GM21526 (cell line): ENCODE data around the gene ADAMTS9.

Experiments used
- ATAC-seq: cut with Tn5 transposase; IDR thresholded peaks from one replicate; pipeline ENCODE4 v1.9.1; 2021; ENCODE audit warnings: moderate library complexity; ENCODE audit not compliant: unreplicated experiment, low FRiP score

ADAMTS9 gene

DNA sequence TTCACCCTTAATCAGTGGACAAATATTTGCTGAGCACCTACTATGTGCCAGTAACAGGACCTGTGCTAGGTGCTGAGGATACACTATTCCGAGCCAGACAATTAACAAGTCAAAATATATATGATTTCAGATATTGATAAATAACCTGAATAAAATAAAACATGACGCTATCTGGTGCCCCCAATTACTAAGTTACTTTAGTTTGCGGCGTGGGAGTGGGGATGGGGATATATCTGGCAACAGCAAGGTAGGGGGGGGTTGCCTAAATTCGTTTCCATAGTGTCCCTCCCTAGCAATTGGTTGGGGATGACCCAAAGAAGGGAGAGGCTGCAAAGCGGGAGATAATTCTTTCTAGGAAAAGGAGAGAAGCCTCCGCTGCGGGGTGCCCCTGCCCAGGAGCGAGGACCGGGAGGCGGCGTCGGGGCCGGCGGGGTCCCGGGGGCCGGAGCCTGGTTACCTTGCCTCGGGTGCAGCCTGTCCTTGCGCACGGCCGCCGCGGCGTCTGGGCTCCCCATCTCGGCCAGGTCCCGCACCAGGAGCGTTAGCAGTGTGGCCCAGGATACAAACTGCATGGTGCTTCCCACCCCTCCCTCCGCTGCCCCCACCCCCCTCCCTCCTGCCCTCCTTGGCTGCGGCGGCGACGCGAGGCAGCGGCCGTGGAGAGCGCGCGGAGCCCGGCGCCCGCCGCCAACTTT lies 567 bp downstream of the ADAMTS9 start:
- ATAC-seq: no peak

DNA sequence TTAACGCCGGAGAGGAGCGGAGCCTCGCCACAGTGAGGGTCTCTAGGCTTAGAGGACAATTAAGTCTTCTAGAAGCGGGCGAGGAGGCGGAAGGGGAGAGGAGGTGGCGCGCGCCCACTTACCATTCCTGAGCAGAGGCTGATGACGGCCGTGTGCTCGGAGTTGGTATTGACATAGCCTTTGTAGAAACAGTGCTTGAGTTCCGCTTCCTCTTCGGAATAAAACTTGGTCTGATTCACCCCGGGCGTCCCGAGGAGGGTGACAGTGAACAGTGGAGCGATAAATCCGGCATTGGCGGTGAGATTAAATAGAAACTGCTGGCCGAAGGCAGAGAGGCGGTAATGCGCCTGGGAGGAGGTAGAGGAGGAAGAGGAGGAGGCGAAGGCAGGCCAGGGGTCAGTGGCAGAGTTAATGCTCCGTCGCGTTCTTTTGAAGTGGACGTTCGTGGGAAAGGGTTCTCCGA lies 1.3 kb downstream of the ADAMTS9 start:
- no peak for ATAC-seq

DNA sequence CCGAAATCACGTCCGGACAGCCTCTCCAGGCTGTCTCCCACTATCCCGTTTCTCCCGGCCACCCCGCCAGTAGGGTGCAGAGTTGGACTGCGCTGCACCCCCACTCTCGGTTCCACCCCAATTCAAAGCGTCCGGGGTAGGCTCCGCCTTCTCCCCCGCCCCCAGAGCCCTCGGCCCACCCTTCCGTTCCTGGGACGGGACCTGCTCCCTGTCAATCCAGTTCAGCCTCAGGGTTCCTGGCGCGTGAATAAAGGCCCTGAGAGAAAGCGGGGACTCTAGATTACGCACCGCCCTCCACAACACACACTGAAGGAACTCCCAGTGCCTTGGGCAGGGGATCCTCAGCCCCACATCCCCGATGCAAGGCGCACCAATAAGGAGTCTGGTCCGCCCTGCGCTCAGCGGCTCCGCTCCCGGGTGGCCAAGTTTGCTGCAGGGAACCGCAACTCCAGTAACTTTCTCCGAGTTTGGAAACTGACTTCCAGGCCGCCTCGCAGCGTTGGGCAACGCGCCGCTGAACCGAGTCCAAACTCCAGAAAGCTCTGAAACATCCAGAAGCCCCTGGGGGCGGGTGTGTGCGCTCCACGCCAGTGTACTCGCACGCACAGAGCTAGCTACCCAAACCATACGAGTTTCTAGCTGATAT lies 1.9 kb downstream of the ADAMTS9 start:
- no peak for ATAC-seq

DNA sequence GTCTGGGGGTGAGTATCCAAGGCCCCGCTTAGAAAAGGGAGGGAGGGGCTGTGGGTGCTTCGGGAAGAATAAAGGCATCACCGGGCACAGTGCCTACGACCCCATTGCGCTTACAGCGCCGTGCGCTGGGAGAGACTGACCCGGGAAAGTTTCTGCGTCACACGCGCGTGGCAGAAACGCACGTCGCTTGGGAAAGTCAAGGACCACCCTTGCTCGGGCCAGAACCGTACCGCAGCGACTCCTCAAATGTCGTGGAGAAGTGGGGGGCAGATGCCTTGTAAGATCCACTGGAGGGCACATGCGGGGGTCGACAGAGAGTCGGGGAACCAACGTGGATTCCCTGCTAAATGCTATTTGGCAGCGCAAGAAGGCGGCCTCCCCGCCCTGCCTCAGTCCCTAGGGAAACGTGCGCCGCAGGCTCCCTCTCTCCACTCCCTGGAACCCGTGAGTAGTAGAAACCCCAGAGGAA lies 2.4 kb downstream of the ADAMTS9 start:
- ATAC-seq: no peak

DNA sequence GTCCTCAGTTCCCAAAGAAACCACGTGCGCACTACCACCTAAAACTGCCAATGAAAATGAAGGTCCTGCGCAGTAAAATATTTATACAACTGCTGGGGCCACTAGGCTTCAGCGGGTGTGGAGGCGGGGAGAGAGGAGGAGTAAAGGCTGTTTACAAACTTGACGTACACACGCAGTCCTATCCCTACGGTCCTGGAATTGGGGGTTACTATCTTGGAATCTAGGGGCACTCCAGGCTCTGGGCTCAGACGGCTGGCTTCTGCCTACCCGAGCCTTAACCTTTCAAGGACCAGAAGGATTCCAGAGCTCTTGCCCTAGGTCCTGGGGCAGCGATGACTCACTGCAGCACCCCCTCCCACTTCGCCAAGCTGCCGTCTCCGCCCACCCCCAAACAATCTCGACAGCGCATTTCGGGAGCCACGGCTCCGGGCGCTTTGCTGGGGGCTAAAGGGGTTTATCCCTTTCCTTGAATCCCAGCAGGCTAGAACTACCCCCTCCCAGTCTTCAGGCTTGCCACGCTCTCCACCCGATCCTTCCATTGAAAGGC lies 3.0 kb downstream of the ADAMTS9 start:
- ATAC-seq: no peak

DNA sequence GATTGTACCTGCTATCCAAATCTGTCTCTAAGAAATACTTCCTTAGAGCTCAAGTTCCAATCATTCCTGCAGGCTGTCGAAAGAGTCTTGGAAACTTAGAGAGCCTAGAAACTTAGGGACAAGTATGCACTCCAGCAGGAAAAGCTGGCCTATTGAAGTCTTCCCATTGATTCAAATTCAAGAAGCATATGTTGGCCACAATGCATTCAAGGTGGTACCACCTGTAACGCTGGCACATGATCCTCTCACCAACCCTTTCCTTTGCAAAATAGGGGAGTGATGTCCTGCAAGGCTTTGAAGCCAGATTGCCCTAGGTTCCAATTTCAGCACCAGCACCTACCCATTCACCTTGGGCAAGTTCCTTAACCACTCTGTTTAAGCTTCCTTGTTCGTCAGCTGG lies 6.0 kb downstream of the ADAMTS9 start:
- no peak for ATAC-seq

DNA sequence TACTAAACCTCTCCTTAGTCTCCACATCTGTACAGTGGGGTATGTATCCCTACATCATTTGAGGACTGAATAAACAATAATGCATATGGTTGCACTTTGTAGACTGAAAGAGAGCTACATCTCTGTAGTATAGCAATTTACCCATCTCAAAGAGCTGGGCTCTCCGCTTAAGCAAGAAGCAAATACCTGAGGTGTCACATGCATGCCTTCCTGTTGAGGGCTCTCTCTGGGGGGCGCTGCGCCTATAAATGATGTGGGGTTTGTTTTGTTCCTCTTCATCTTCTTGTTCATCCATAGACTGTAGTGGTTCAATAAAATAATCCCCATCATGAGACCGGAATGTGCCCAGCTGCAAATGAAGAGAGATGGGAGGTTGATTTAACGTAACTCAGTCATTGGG lies 6.8 kb downstream of the ADAMTS9 start:
- no peak for ATAC-seq

DNA sequence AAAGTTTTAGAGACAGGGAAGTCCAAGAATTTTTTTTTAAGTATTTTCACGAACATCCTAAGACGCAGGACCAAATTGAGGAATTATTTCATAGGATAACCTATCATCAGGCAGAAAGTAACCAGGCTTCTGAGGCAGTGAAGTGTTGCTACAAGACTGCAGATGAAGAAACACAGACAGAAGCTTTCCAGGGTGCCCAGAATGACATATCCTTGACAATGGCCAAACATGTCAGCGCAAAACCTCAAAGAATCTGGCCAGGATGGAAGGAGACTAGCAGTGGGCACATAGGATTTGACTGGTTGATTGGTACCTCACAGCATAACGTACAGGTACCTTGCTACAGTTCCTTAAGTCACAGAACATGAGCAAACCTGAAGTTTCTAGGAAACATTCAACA lies 7.5 kb downstream of the ADAMTS9 start:
- no peak for ATAC-seq

DNA sequence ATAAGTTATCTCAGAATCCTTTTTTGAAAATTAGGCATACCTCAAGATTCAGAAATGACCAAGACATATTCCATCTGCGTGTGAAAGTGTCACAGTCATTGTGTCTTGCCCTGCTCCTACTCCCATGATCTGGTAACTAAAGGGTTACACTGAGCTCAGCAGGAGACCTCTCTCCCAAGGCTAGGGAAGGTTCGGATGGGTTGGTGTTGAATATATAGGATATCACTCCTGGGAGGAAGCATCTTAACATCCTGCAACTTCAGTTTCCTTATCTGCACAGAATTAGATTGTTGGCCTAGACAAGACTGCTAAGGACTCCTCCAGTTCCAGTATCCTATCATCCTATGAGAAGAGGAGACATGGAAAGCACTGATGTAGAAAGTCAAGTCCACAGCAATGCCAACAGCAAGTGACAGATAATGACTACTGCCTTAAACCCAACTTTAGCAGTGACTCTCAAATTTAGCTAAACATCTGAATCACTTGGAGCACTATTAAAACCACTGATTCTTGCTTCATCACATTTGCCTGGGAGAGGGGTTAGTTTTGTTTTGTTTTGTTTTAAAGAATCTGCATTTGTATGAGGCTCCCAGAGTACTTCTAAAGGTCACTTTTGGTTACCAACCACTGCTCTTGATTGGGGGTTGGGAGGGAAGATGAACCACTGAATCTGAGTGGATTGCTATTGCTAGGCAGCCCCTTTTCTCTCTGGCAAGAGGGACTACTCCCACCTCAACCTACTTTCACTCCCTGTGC lies 9.7 kb downstream of the ADAMTS9 start:
- no peak for ATAC-seq

DNA sequence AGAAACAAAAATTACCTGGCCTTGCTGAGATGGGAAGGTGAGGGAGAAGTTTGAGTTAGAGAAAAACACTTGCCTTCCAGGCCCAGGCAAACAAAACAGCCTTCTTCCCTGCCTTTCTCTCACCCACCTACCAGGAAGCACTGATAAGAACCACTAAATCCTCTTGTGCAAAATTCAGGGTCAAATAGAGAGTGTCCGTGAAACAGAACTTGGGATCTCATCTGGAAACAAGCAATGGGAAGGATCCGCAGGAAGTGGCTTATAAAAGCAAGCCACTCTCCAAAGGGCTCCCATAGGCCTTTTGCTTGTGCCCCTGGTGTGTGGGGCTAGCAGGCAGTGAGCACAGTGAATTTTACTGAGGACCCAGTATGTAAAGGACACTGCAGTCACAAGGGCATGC lies 11.0 kb downstream of the ADAMTS9 start:
- no peak for ATAC-seq

DNA sequence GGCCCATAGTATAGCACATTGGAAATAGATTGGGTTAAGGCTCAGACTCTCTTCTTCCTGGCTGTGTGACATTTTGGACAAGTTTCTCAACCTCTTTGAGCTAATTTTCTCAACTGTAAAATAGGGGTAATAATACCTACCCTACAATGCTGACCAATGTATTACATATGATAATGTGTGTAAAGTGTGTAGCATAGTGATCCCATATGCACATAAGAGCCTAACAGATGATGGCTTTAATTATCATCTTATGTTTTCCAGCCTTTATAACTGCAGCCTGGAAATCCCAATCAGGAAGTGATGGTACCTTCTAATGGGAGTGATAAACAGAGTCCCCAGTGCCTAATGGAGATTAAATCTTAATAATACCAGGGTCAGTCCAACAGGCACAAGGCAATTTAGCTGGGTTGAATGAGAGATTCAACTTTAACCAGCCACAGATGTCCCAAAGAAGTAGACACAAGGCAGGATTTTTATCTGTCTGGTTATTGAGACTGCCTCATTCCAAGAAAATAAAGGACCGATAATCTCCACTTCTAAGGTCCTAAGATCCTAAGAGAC lies 12.0 kb downstream of the ADAMTS9 start:
- ATAC-seq: no peak

DNA sequence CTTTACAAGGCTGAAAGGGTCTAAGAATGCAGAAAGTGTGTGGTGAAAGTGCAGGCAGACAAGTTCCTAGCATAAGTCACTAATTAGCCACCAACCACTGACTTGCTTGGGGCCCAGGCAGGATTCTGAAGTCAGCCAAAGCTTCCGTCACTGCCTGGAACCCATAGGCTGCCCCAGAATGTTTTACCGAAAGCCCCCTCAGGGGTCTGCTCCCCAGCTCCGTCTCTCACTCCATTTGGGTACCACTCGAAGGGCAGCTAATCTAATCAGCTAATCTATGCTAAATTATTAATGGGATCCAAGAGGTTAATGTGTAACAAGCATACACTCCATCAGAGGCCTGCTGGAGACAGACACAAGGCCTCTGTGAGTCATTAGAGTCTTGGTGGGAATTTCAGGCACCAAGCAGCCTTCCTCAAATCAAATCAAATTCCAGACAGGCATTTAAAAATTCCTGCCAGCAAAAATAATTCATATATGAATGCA lies 13.2 kb downstream of the ADAMTS9 start:
- no peak for ATAC-seq

DNA sequence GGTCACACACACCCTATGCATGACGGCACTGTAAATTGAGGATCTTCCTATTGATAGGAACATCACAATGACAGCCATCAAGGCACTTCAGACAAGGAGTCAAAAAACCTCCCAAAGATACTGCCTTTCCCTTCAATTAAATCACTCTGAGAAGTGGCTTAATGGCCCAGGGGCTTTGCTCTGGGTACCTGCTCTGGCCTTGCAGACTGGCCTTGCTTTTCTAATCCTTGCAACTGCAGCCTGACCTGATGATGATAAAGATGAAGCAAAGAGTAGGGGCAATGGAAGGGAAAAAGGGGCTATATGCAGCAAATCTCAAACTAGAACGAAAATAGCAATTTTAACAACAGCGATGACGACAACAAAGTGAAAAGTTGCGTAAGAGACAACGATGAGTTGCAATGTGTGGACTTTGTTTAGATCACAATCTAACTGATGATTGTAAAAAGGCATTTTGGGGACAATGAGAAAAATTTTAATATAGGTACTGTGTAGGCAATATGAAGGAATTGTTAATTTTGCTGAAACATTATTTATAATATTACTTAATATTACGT lies 14.6 kb downstream of the ADAMTS9 start:
- ATAC-seq: no peak

DNA sequence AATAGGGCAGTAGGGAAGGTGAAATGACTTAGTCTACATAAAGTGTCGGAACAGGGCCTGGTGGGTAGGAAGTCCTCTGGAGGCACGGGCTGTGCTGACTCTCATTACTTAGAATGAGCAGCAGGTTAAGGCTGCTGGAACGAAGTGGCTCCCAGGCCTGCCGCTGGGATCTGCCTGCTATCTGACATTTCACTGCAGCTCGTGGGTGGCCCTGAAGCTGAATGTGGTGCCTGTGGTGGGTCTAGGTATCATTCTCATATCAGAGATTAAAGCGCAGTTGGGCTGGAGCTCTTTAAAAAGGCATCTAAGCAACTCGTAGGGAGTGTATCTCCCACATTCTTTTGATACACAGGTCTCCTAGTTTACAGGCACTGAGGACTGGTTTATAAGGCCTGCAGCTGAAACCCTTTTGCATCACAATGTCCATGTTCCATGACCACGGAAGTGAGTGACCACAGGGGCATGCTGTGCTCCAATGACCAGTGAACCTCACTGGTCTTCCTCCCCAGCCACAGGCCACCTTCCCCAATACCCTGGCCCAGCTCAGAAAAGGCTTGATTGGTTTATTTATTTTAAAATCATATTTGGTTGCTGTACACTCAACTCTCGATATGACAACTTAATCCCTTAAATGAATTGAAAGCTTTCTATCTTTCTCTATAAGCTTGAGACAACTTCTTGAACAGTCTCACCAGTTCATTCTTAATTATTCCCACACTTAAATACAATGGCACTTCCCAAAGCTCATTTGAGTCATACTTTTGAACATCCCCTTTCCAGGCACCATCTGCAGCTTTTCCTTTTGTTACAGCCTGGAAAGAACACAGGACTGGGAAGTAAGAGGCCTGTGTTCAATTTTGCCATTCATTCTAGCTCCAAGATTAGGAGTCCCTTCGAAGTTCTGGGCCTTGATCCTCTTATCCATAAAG lies 19.0 kb downstream of the ADAMTS9 start:
- no peak for ATAC-seq

DNA sequence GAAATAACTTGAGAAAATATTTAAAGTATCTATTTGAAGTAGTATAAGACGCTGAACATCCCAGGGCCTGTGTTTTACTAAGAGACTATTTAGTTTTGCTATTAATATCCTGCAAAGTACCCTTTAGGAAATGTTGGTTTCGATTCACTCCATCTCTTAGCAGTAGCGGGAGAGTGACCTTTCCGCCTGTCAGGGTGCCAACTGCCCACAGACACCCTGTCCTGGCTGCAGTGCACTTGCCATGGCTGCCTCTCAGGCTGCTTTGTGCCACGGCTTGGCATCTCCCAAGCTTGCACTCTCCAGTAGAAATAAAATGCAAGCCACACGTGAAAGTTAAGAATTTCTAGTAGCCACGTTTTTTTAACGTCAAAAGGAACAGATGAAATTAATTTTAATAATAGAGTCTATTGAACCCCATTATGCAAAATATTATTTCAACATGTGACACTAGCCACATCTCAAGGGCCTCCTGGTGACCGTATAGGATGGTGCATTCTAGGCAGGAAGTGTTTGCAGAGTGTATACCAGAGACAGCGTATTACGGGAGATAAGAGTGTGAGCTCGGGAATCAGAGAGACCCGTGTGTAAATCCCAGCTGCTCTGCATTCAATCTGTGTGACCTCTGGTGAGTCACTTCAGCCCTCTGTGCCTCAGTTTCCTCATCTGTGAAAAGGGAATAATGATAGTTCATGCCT lies 19.8 kb downstream of the ADAMTS9 start:
- no peak for ATAC-seq

DNA sequence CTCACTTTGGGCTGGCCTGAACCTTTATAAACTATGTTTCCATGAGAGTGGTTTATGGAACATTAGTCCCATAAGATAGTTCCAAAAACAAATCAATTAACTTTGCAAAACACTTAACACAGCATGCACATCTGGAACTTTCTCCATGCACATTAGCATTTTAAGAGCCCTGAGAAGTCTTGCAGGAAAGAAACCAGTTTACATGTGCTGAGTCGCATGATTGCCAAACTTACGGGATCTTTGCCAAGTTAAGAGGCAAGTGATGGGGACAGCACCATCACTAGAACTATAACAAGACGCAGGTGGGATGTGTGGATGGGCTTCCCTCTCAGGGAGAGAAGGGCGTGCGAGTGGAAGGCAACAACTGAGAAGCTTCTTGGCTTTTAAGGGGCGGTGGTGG lies 20.7 kb downstream of the ADAMTS9 start:
- no peak for ATAC-seq

DNA sequence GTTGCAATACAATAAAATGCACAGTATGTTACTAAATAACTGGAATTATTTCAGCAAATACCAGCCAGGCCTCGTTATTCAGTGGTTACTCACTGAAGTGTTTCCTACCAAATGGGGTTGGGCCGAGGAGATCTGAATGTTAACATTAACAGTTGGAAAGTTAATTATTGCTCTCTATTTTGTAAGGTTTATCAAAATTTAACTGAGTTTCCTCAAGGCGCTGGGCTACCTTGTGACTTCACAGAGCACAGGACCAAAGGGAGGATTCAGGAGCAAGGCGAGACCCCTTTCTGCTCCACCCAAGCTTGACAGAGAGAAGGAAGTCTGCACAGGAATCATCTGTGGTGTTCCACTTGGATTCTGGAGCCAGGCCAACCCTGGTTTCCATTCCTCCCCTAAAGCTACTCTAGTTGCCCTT lies 21.6 kb downstream of the ADAMTS9 start:
- ATAC-seq: no peak

DNA sequence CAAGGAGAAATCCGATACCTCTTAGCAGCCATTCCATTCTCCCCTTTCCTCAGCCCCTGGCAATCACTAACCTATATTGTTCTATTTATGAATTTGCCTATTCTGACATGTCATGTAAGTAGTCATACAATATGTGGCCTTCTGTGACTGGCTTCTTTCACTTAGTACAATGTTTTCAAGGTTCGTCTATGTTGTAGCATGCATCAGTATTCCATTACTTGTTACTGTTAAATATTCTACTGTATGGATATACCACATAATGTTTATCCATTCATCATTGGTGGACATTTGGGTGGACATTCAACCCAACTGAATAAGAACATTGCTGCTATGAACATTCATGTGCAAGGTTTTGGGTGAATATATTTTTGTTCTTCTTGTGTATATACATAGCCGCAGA lies 23.4 kb downstream of the ADAMTS9 start:
- no peak for ATAC-seq

DNA sequence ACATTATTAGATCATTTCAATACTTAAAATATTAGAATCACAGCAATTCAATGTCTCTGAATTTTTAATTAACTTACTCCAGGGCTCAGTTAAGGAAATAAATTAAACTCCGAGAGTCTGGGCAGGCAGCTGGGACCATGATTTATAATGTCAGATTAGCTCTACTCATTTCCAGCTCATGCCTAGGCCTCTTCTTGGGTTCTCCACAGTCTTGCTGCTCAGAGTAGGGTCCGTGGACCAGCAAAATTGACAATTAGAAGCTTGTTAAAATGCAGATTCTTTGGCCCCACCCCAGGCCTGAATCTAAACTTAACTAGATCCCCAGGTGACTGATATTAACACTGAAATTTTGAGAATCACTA lies 28.2 kb downstream of the ADAMTS9 start:
- no peak for ATAC-seq
